Activated CD4-positive, CD25-positive, alpha-beta regulatory T cell (primary cell): ENCODE results near the gene DMRT3.
"Not testable (repeated sequence)": the region's sequence is repeated elsewhere in the genome, so short reads cannot be mapped to it uniquely, and the experiment has no call there.

ENCODE experiments used
- DNase-seq, 4 experiments: peaks; one replicate each; lab custom pipeline; 2025; lab: John Stamatoyannopoulos, UW

DMRT3 gene

GRCh38 chr9:998299-999110, 22.1 kb downstream of the DMRT3 start:
- not testable (repeated sequence) for DNase-seq

- no peak for DNase-seq
Observed at GRCh38 chr9:1001838-1002237, 25.4 kb downstream of the DMRT3 start.

- DNase-seq: no peak
Observed at GRCh38 chr9:1002678-1003077, 26.2 kb downstream of the DMRT3 start.

- no peak for DNase-seq
Observed at GRCh38 chr9:1005043-1005667, 28.7 kb downstream of the DMRT3 start.

- no peak for DNase-seq
Observed at GRCh38 chr9:1007312-1007711, 30.9 kb downstream of the DMRT3 start.

- DNase-seq: no peak
Observed at GRCh38 chr9:1008216-1008615, 31.8 kb downstream of the DMRT3 start.

- DNase-seq: peak; percentile 40 to 59 (median 55)
Observed at GRCh38 chr9:1009101-1009707, 32.7 kb downstream of the DMRT3 start.

GRCh38 chr9:1013021-1013420, 36.6 kb downstream of the DMRT3 start:
- DNase-seq: no peak

- no peak for DNase-seq
Observed at GRCh38 chr9:1014225-1014624, 37.8 kb downstream of the DMRT3 start.

- DNase-seq: no peak
Observed at GRCh38 chr9:1014640-1015039, 38.2 kb downstream of the DMRT3 start.

GRCh38 chr9:1018121-1018520, 41.7 kb downstream of the DMRT3 start:
- no peak for DNase-seq

- no peak for DNase-seq
Observed at GRCh38 chr9:1024112-1024511, 47.7 kb downstream of the DMRT3 start.

- no peak for DNase-seq
Observed at GRCh38 chr9:1025131-1025530, 48.7 kb downstream of the DMRT3 start.

GRCh38 chr9:1026219-1026618, 49.8 kb downstream of the DMRT3 start:
- DNase-seq: no peak

- no peak for DNase-seq
Observed at GRCh38 chr9:1028501-1029190, 52.2 kb downstream of the DMRT3 start.

GRCh38 chr9:1031951-1032601, 55.6 kb downstream of the DMRT3 start:
- DNase-seq: no peak

- no peak for DNase-seq
Observed at GRCh38 chr9:1034271-1034670, 57.8 kb downstream of the DMRT3 start.

- no peak for DNase-seq
Observed at GRCh38 chr9:1039589-1039988, 63.1 kb downstream of the DMRT3 start.
